Urinary bladder (tissue), 4 donors: ENCODE results near the gene COBL. TPM values are rescaled to one million over a fixed set of nuclear protein-coding genes. Genes with fewer than 3 reads are reported as not detected.

Source experiments
- DNase-seq: peaks from one replicate; pipeline ENCODE4 v3.0.0-alpha.2; 2015; ENCODE audit errors: extremely low spot score
- H3K27ac ChIP-seq: one replicate; pipeline ENCODE4 v1.5.1; 2013; ENCODE audit warnings: low read depth, mild to moderate bottlenecking, moderate library complexity
- H3K36me3 ChIP-seq: one replicate; pipeline ENCODE4 v1.6.1; 2013; ENCODE audit warnings: mild to moderate bottlenecking, moderate library complexity; ENCODE audit not compliant: insufficient read depth
- H3K4me1 ChIP-seq: one replicate; pipeline ENCODE4 v1.6.1; 2013; ENCODE audit warnings: mild to moderate bottlenecking, moderate library complexity; ENCODE audit not compliant: insufficient read depth
- H3K4me3 ChIP-seq: one replicate; pipeline ENCODE4 v1.5.1; 2013; ENCODE audit warnings: low read depth, low read length
- WGBS: extraction: QIAGEN DNeasy Blood & Tissue Kit; methylation state at CpG from one replicate; pipeline ENCODE4 v1.1.7; 2013; 5-methylcytosine and 5-hydroxymethylcytosine counted together
- polyA plus RNA-seq: library from polyadenylated mRNA; stranded (reverse); fragments of 200-250 nt; gene quantifications from one replicate; pipeline ENCODE4 v1.2.3, GENCODE V29; 2013
- total RNA-seq: library from RNA; depleted of rRNA; stranded (reverse); fragments of >200 nt; gene quantifications from one replicate; pipeline ENCODE4 v1.2.3, GENCODE V29; 2014
- donor health status: healthy with polysubstance abuse.
- donor health status: healthy.

Gene COBL
- total and polyA plus RNA-seq, 2 donors, result 1.6 to 3.3 TPM

GRCh38 chr7:51034521-51035264 lies 281.9 kb downstream of the COBL start:
- Histone ChIP-seq H3K36me3 (no peaks in the 10 kb centered on the region), H3K4me3 (no peak overlapping the region), H3K27ac (no peak overlapping the region), H3K4me1 (peaks cover 2% of the 10 kb centered on the region)
- no peak for DNase-seq
- 25% methylated on average over 10 of the region's 10 CpGs for WGBS

- no peaks in the 10 kb centered on the region for H3K36me3 ChIP-seq
- no peak overlapping the region for H3K27ac ChIP-seq
- WGBS, result 35% methylated on average over 8 of the region's 8 CpGs
- peaks cover 2% of the 10 kb centered on the region for H3K4me1 ChIP-seq
- H3K4me3 ChIP-seq, result no peak overlapping the region
- no peak for DNase-seq
Measured at GRCh38 chr7:51033727-51034520, 282.7 kb downstream of the COBL start.

- no peaks in the 10 kb centered on the region for H3K36me3 ChIP-seq
- DNase-seq, result no peak
- H3K27ac ChIP-seq, result no peak overlapping the region
- peaks cover 2% of the 10 kb centered on the region for H3K4me1 ChIP-seq
- WGBS, result 91% methylated on average over 8 of the region's 8 CpGs
- H3K4me3 ChIP-seq, result no peak overlapping the region
Measured at GRCh38 chr7:51031791-51032515, 284.7 kb downstream of the COBL start.

- 70% methylated on average over 10 of the region's 10 CpGs for WGBS
Measured at GRCh38 chr7:51031216-51031615, 285.4 kb downstream of the COBL start.

GRCh38 chr7:51029701-51030191 lies 286.9 kb downstream of the COBL start:
- no peaks in the 10 kb centered on the region for H3K36me3 ChIP-seq
- WGBS, result 45% methylated on average over 4 of the region's 4 CpGs
- no peak for DNase-seq

More at GRCh38 chr7:51031216-51031615, 285.4 kb downstream of the COBL start:
- H3K36me3 ChIP-seq, result no peaks in the 10 kb centered on the region
- no peak overlapping the region for H3K27ac ChIP-seq
- H3K4me1 ChIP-seq, result peaks cover 2% of the 10 kb centered on the region
- no peak overlapping the region for H3K4me3 ChIP-seq
- no peak for DNase-seq

GRCh38 chr7:51029131-51029530 lies 287.5 kb downstream of the COBL start:
- no peak overlapping the region for H3K27ac ChIP-seq
- 81% methylated on average over 13 of the region's 13 CpGs for WGBS
- no peak for DNase-seq
- no peaks in the 10 kb centered on the region for H3K36me3 ChIP-seq
- no peak overlapping the region for H3K4me3 ChIP-seq
- no peaks in the 10 kb centered on the region for H3K4me1 ChIP-seq

More at GRCh38 chr7:51029701-51030191, 286.9 kb downstream of the COBL start:
- Histone ChIP-seq H3K27ac (no peak overlapping the region), H3K4me3 (no peak overlapping the region), H3K4me1 (no peaks in the 10 kb centered on the region)

GRCh38 chr7:51027935-51028830 lies 288.4 kb downstream of the COBL start:
- WGBS, result 92% methylated on average over 19 of the region's 19 CpGs
- Histone ChIP-seq H3K4me1 (no peaks in the 10 kb centered on the region), H3K4me3 (no peak overlapping the region), H3K36me3 (no peaks in the 10 kb centered on the region), H3K27ac (no peak overlapping the region)
- DNase-seq, result no peak

GRCh38 chr7:51027106-51027934 lies 289.3 kb downstream of the COBL start:
- DNase-seq, result no peak
- Histone ChIP-seq H3K4me3 (no peak overlapping the region), H3K4me1 (no peaks in the 10 kb centered on the region), H3K27ac (no peak overlapping the region), H3K36me3 (no peaks in the 10 kb centered on the region)
- WGBS, result 98% methylated on average over 10 of the region's 10 CpGs

- no peaks in the 10 kb centered on the region for H3K36me3 ChIP-seq
- H3K4me3 ChIP-seq, result no peak overlapping the region
- 97% methylated on average over 12 of the region's 12 CpGs for WGBS
- DNase-seq, result no peak
- H3K4me1 ChIP-seq, result no peaks in the 10 kb centered on the region
- H3K27ac ChIP-seq, result no peak overlapping the region
Measured at GRCh38 chr7:51026341-51026740, 290.3 kb downstream of the COBL start.

GRCh38 chr7:51025668-51026067 lies 290.9 kb downstream of the COBL start:
- H3K27ac ChIP-seq, result no peak overlapping the region
- H3K4me1 ChIP-seq, result no peaks in the 10 kb centered on the region
- 51% methylated on average over 2 of the region's 2 CpGs for WGBS
- no peaks in the 10 kb centered on the region for H3K36me3 ChIP-seq
- no peak overlapping the region for H3K4me3 ChIP-seq
- DNase-seq, result no peak

- H3K27ac ChIP-seq, result no peak overlapping the region
- no peaks in the 10 kb centered on the region for H3K4me1 ChIP-seq
- no peak overlapping the region for H3K4me3 ChIP-seq
- 94% methylated on average over 16 of the region's 16 CpGs for WGBS
- no peaks in the 10 kb centered on the region for H3K36me3 ChIP-seq
- no peak for DNase-seq
Measured at GRCh38 chr7:51024867-51025266, 291.7 kb downstream of the COBL start.

GRCh38 chr7:51023547-51023946 lies 293.1 kb downstream of the COBL start:
- no peak for DNase-seq
- Histone ChIP-seq H3K27ac (no peak overlapping the region), H3K4me1 (no peaks in the 10 kb centered on the region), H3K36me3 (no peaks in the 10 kb centered on the region), H3K4me3 (no peak overlapping the region)
- 94% methylated on average over 9 of the region's 9 CpGs for WGBS
